Bronchial epithelial cell (primary cell): ENCODE results near the gene GUCA2B. TPM values are rescaled to one million over a fixed set of nuclear protein-coding genes. Genes with fewer than 3 reads are reported as not detected.
A peak's percentile ranks its signal among the peaks of the same experiment; 100 is the strongest.

Source experiments
- DNase-seq: peaks from one replicate; pipeline ENCODE4 v3.0.0-alpha.2; 2010; ENCODE audit warnings: low read depth
- FAIRE-seq: peaks from 2 replicates; lab custom pipeline; 2011; peaks lifted over from hg19 to GRCh38; lab: Jason Lieb, UNC
- H3K27me3 ChIP-seq: 2 replicates; pipeline ENCODE4 v1.5.1; 2011; ENCODE audit warnings: low read length; ENCODE audit not compliant: control insufficient read depth, insufficient read depth
- H3K36me3 ChIP-seq: 2 replicates; pipeline ENCODE4 v1.5.1; 2011; ENCODE audit warnings: low read length; ENCODE audit not compliant: control insufficient read depth, insufficient read depth
- H3K4me3 ChIP-seq: 2 replicates; pipeline ENCODE4 v1.5.1; 2011; ENCODE audit warnings: mild to moderate bottlenecking, low read depth, low read length, control low read depth
- total RNA-seq: library from RNA; depleted of rRNA; stranded (reverse); fragments of >200 nt; gene quantifications from 2 replicates; pipeline ENCODE4 v1.2.1, GENCODE V29; 2014
- TF ChIP-seq, protein P1 (sequence below): IDR thresholded peaks from 2 replicates; pipeline ENCODE4 v1.5.1; 2011; ENCODE audit warnings: mild to moderate bottlenecking, moderate library complexity, low read length, control low read depth, inconsistent platforms; ENCODE audit not compliant: insufficient read depth, severe bottlenecking

GUCA2B gene
- total RNA-seq, 1 donor from 2014 or later: not detected

DNA sequence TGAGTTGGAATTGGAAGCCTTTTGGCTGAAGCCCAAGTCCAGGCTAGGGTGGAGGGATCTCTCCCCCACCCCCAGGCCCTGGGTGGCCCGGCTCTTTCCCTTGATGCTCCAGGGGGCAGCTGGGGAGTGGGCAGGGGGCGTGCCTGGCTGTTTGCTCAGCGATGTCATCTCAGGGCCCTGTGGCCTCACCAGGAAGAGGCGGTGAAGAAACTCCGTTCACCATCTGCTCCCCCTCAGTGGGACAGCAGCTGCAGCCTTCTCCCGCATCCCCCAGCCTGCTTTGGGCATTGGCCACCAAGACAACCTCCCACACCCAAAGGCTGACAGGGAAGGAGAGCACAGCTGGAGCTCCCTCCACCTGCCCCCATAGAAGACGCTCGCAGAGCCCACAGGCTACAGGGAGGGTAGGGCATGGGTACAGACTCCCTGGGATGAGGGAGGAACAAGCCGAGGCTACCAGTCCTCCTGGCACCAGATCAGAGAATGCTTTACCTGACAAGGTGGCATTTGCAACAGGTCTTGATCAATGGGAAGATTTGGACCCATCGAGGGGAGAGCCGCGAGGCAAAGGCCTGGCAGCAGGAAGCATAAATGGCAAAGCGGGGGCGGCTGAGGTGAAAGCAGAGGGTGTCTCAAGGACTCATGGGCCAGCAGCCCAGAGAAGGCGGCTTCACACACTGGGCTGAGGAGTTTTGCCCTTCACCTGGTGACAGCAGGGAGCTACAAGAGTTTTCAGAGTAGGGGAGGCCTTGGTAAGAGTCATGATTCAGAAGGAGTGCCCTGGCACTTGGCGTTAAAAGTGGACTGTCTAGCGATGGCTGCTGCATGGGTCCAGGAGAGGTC is 17.8 kb downstream of the GUCA2B start:
- DNase-seq (no peak), FAIRE-seq (no peak)
- Histone ChIP-seq H3K4me3 (no peak overlapping the region), H3K27me3 (no peaks in the 10 kb centered on the region), H3K36me3 (no peaks in the 10 kb centered on the region)
- TF ChIP-seq, protein P1, sequence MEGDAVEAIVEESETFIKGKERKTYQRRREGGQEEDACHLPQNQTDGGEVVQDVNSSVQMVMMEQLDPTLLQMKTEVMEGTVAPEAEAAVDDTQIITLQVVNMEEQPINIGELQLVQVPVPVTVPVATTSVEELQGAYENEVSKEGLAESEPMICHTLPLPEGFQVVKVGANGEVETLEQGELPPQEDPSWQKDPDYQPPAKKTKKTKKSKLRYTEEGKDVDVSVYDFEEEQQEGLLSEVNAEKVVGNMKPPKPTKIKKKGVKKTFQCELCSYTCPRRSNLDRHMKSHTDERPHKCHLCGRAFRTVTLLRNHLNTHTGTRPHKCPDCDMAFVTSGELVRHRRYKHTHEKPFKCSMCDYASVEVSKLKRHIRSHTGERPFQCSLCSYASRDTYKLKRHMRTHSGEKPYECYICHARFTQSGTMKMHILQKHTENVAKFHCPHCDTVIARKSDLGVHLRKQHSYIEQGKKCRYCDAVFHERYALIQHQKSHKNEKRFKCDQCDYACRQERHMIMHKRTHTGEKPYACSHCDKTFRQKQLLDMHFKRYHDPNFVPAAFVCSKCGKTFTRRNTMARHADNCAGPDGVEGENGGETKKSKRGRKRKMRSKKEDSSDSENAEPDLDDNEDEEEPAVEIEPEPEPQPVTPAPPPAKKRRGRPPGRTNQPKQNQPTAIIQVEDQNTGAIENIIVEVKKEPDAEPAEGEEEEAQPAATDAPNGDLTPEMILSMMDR: no peak

DNA sequence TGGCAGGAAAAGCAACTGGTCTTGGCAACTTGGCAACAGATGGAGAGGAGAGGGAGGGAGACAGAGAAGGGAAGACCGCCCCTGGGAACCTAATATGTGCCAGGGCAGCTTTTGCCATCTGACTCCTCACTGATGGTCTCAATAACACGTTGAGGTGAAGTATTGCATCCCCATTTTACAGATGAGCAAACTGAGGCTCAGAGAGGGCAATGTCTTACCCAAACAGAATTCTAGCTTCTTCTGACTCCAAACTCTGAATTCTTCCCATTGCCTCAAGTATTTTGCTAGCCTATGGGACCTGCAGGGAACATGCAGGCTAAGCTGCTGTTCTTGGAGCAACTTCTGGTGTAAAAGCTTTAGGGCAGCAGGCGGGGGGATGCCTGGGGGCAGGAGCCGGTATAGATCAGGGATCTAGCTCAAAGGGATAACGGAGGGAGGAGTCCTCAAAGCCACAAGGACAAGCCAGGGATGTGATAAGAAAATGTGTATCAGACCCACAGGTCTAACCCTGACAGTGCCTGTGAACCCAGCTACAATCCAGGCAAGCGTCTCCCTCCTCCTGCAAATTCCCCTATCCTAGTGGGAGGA is 18.6 kb downstream of the GUCA2B start:
- no peak for DNase-seq
- Histone ChIP-seq H3K27me3 (no peaks in the 10 kb centered on the region), H3K36me3 (no peaks in the 10 kb centered on the region), H3K4me3 (no peak overlapping the region)
- TF ChIP-seq, protein P1: no peak
- FAIRE-seq: no peak

GRCh38 chr1:42172381-42173133 is 19.3 kb downstream of the GUCA2B start:
- FAIRE-seq (peak; percentile 85), DNase-seq (no peak)
- Histone ChIP-seq H3K36me3 (no peaks in the 10 kb centered on the region), H3K4me3 (no peak overlapping the region), H3K27me3 (no peaks in the 10 kb centered on the region)
- TF ChIP-seq, protein P1: no peak

DNA sequence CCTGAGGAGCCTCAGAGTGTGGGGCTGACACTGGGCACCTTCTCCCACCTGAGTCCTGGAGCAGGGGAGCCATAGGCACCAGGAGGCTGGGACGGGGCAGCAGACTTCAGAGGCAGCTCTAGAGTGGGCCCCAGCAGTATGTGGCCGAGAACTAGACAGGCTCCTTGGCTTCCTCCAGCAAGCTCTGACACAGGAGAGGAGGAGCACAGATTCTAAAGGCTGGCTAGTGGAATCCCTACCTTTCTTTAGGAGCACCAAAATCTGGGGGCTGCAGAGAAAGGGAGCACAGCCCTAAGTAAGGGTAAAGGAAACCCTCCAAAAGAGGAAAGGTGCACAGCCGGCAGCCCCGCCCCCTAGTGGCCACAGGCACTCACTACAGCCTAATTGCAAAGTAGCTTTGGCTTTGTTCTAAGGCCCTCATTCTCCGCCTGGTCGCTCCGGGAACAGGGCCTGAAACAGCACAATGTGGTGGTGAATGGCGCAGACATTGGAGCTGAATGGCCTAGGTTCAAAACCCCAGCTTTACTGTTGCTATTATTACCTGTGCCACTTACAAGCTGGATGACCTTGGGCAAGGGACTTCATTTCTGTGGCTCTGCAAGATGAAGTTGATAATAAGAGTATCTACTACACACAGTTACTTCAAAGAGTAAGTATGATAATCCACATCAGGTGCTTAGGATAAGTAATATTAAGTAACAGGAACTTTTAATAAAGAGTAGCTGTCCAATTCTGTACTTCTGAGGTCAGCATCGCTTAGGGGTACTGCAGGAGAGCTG is 20.1 kb downstream of the GUCA2B start:
- no peaks in the 10 kb centered on the region for H3K27me3 ChIP-seq
- H3K36me3 ChIP-seq: no peaks in the 10 kb centered on the region
- FAIRE-seq (peak; percentile 7), DNase-seq (peak; percentile 33)
- TF ChIP-seq, protein P1: peak; percentile 99
- no peak overlapping the region for H3K4me3 ChIP-seq

GRCh38 chr1:42173961-42174735 is 20.9 kb downstream of the GUCA2B start:
- Histone ChIP-seq H3K27me3 (no peaks in the 10 kb centered on the region), H3K36me3 (no peaks in the 10 kb centered on the region), H3K4me3 (no peak overlapping the region)
- TF ChIP-seq, protein P1: no peak
- DNase-seq (peak; percentile 98), FAIRE-seq (peak; percentile 97)
